NCI-H2107 treated with DMSO at 0.1 percent for 48 hours (cell line): ENCODE results near the gene OSTF1.

ENCODE experiments used
- DNase-seq: peaks from one replicate; lab custom pipeline; 2025; ENCODE audit not compliant: unreplicated experiment; lab: John Stamatoyannopoulos, UW

OSTF1 gene

GRCh38 chr9:75161116-75161857, 73.0 kb downstream of the OSTF1 start:
- no peak for DNase-seq

- DNase-seq = no peak
Measured at GRCh38 chr9:75163764-75164163, 75.5 kb downstream of the OSTF1 start.

- no peak for DNase-seq
Measured at GRCh38 chr9:75164573-75164972, 76.3 kb downstream of the OSTF1 start.

GRCh38 chr9:75167281-75167680, 79.0 kb downstream of the OSTF1 start:
- no peak for DNase-seq

GRCh38 chr9:75168270-75169178, 80.2 kb downstream of the OSTF1 start:
- no peak for DNase-seq

- no peak for DNase-seq
Measured at GRCh38 chr9:75169623-75170022, 81.3 kb downstream of the OSTF1 start.

GRCh38 chr9:75170898-75171360, 82.6 kb downstream of the OSTF1 start:
- DNase-seq = no peak

- DNase-seq = no peak
Measured at GRCh38 chr9:75175395-75175794, 87.1 kb downstream of the OSTF1 start.

GRCh38 chr9:75176037-75176436, 87.7 kb downstream of the OSTF1 start:
- DNase-seq = no peak

GRCh38 chr9:75181750-75182149, 93.4 kb downstream of the OSTF1 start:
- no peak for DNase-seq

GRCh38 chr9:75183306-75183705, 95.0 kb downstream of the OSTF1 start:
- no peak for DNase-seq

- DNase-seq = no peak
Measured at GRCh38 chr9:75184471-75184870, 96.2 kb downstream of the OSTF1 start.

- no peak for DNase-seq
Measured at GRCh38 chr9:75185585-75186170, 97.4 kb downstream of the OSTF1 start.

- no peak for DNase-seq
Measured at GRCh38 chr9:75186767-75187380, 98.6 kb downstream of the OSTF1 start.

GRCh38 chr9:75188756-75189155, 100.4 kb downstream of the OSTF1 start:
- DNase-seq = no peak

- DNase-seq = no peak
Measured at GRCh38 chr9:75190762-75191161, 102.4 kb downstream of the OSTF1 start.
